HEK293T (cell line): Measurements from ENCODE around the gene CDADC1.

Experiments used
- CTCF ChIA-PET: fragments of 350-600 bp; formaldehyde crosslinking; extraction: SDS; loops from one replicate; lab custom pipeline; 2021; ENCODE audit warnings: antibody characterized with exemption, inconsistent platforms; lab: Yijun Ruan, JAX
- POLR2A ChIA-PET: fragments of 350-600 bp; formaldehyde crosslinking; extraction: SDS; loops from one replicate; lab custom pipeline; 2020; ENCODE audit warnings: antibody characterized with exemption, inconsistent platforms; lab: Yijun Ruan, JAX
- DNase-seq: peaks from one replicate; pipeline ENCODE4 v3.0.0; 2012; ENCODE audit warnings: mixed read lengths; ENCODE audit errors: extremely low spot score
- ARNT ChIP-seq: fragments of 450-650 bp; IDR thresholded peaks from 2 replicates; pipeline ENCODE4 v1.6.1; 2017; ENCODE audit warnings: mild to moderate bottlenecking
- BHLHE40 ChIP-seq: fragments of 450-650 bp; IDR thresholded peaks from 2 replicates; pipeline ENCODE4 v1.6.1; 2016; ENCODE audit warnings: mild to moderate bottlenecking, moderate library complexity, borderline replicate concordance
- CTBP1 ChIP-seq: fragments of 450-650 bp; IDR thresholded peaks from 2 replicates; pipeline ENCODE4 v1.6.1; 2016; ENCODE audit warnings: borderline replicate concordance
- ELF4 ChIP-seq: fragments of 450-650 bp; IDR thresholded peaks from 2 replicates; pipeline ENCODE4 v1.6.1; 2017; ENCODE audit warnings: antibody characterized with exemption
- FOXA1 ChIP-seq: fragments of 450-650 bp; IDR thresholded peaks from 2 replicates; pipeline ENCODE4 v1.6.1; 2016; ENCODE audit warnings: mild to moderate bottlenecking
- FOXK2 ChIP-seq: fragments of 450-650 bp; IDR thresholded peaks from 2 replicates; pipeline ENCODE4 v1.6.1; 2016; ENCODE audit warnings: mild to moderate bottlenecking
- FOXM1 ChIP-seq: fragments of 450-650 bp; IDR thresholded peaks from 2 replicates; pipeline ENCODE4 v1.6.1; 2017; ENCODE audit warnings: mild to moderate bottlenecking, borderline replicate concordance
- HDGF ChIP-seq: fragments of 450-650 bp; IDR thresholded peaks from 2 replicates; pipeline ENCODE4 v1.6.1; 2017; ENCODE audit warnings: antibody characterized with exemption, borderline replicate concordance
- L3MBTL2 ChIP-seq: fragments of 450-650 bp; conservative IDR thresholded peaks from 2 replicates; pipeline ENCODE4 v1.6.1; 2016; ENCODE audit warnings: mild to moderate bottlenecking
- LEF1 ChIP-seq: fragments of 450-650 bp; IDR thresholded peaks from 2 replicates; pipeline ENCODE4 v1.6.1; 2017; ENCODE audit warnings: mild to moderate bottlenecking, borderline replicate concordance
- NFRKB ChIP-seq: fragments of 450-650 bp; IDR thresholded peaks from 2 replicates; pipeline ENCODE4 v1.6.1; 2016; ENCODE audit warnings: mild to moderate bottlenecking, moderate library complexity
- PKNOX1 ChIP-seq: fragments of 450-650 bp; IDR thresholded peaks from 2 replicates; pipeline ENCODE4 v1.6.1; 2016
- SP1 ChIP-seq: fragments of 450-650 bp; IDR thresholded peaks from 2 replicates; pipeline ENCODE4 v1.6.1; 2017
- SUZ12 ChIP-seq: fragments of 450-650 bp; IDR thresholded peaks from 2 replicates; pipeline ENCODE4 v1.6.1; 2016; ENCODE audit warnings: mild to moderate bottlenecking
- TARDBP ChIP-seq: fragments of 450-650 bp; IDR thresholded peaks from 2 replicates; pipeline ENCODE4 v1.6.1; 2016
- ZNF384 ChIP-seq: fragments of 450-650 bp; IDR thresholded peaks from 2 replicates; pipeline ENCODE4 v1.6.1; 2016

Gene CDADC1

GRCh38 chr13:49314344-49314882 lies 66.7 kb downstream of the CDADC1 start:
- CTCF ChIA-PET, result interaction anchor here (0.6 kb wide), 1 partner anchor 155 kb away, joined by 3 read pairs; no protein-coding TSS in a partner anchor
- TF ChIP-seq BHLHE40, result no peak
- TF ChIP-seq LEF1, result no peak
- TF ChIP-seq L3MBTL2, result no peak
- POLR2A ChIA-PET, result no interaction called here
- DNase-seq, result no peak

GRCh38 chr13:49315036-49315565 lies 67.4 kb downstream of the CDADC1 start:
- CTCF ChIA-PET, result interaction anchor here (0.6 kb wide), 1 partner anchor 209 kb away, joined by 4 read pairs; no protein-coding TSS in a partner anchor
- POLR2A ChIA-PET, result no interaction called here
- DNase-seq, result no peak
- no peak for TF ChIP-seq SUZ12
- TF ChIP-seq BHLHE40, result no peak
- TF ChIP-seq HDGF, result no peak
- no peak for TF ChIP-seq TARDBP
- no peak for TF ChIP-seq ZNF384
- TF ChIP-seq FOXM1, result no peak
- no peak for TF ChIP-seq NFRKB
- TF ChIP-seq ARNT, result no peak
- no peak for TF ChIP-seq FOXK2
- TF ChIP-seq SP1, result no peak
- no peak for TF ChIP-seq ELF4
- no peak for TF ChIP-seq PKNOX1
- TF ChIP-seq LEF1, result no peak
- no peak for TF ChIP-seq L3MBTL2
- no peak for TF ChIP-seq CTBP1
- TF ChIP-seq FOXA1, result no peak

- ChIA-PET CTCF (no interaction called here), POLR2A (no interaction called here)
- TF ChIP-seq FOXM1, result no peak
- no peak for TF ChIP-seq HDGF
- no peak for TF ChIP-seq FOXK2
- no peak for TF ChIP-seq ZNF384
- TF ChIP-seq TARDBP, result no peak
- no peak for TF ChIP-seq PKNOX1
- TF ChIP-seq SUZ12, result no peak
- TF ChIP-seq ELF4, result no peak
- no peak for TF ChIP-seq CTBP1
- no peak for TF ChIP-seq LEF1
- no peak for TF ChIP-seq NFRKB
- no peak for DNase-seq
Measured at GRCh38 chr13:49315756-49316482, 68.2 kb downstream of the CDADC1 start.

GRCh38 chr13:49319551-49319950 lies 71.8 kb downstream of the CDADC1 start:
- POLR2A ChIA-PET, result interaction anchor here (0.7 kb wide), 1 partner anchor 125 kb away, joined by 3 read pairs; no protein-coding TSS in a partner anchor
- CTCF ChIA-PET, result no interaction called here
- no peak for DNase-seq
- TF ChIP-seq SP1, result no peak
- no peak for TF ChIP-seq SUZ12
- TF ChIP-seq CTBP1, result no peak
- no peak for TF ChIP-seq NFRKB
- no peak for TF ChIP-seq HDGF
- no peak for TF ChIP-seq ARNT
- no peak for TF ChIP-seq FOXA1
- no peak for TF ChIP-seq FOXM1
- no peak for TF ChIP-seq FOXK2
- no peak for TF ChIP-seq BHLHE40
- TF ChIP-seq ZNF384, result no peak
- no peak for TF ChIP-seq L3MBTL2
- no peak for TF ChIP-seq ELF4
- no peak for TF ChIP-seq PKNOX1
- TF ChIP-seq TARDBP, result no peak
- TF ChIP-seq LEF1, result no peak

- no peak for DNase-seq
- POLR2A ChIA-PET, result interaction anchor here (0.7 kb wide), 1 partner anchor 125 kb away, joined by 3 read pairs; no protein-coding TSS in a partner anchor
- TF ChIP-seq HDGF (no peak), CTBP1 (no peak), L3MBTL2 (no peak), FOXK2 (no peak), BHLHE40 (no peak)
- CTCF ChIA-PET, result no interaction called here
Measured at GRCh38 chr13:49319951-49320350, 72.2 kb downstream of the CDADC1 start.

GRCh38 chr13:49320975-49321374 lies 73.2 kb downstream of the CDADC1 start:
- ChIA-PET CTCF (no interaction called here), POLR2A (no interaction called here)
- no peak for TF ChIP-seq BHLHE40
- TF ChIP-seq CTBP1, result no peak
- no peak for TF ChIP-seq L3MBTL2
- no peak for TF ChIP-seq PKNOX1
- TF ChIP-seq SUZ12, result no peak
- TF ChIP-seq FOXM1, result no peak
- no peak for TF ChIP-seq FOXK2
- no peak for DNase-seq
